ENCODE results near the gene ANXA10.

ANXA10 gene

GRCh38 chr4:168070903-168071302, 21.4 kb upstream of the ANXA10 start:
- no peak overlapping the region for H3K4me3 ChIP-seq (replicated peaks; ENCODE audit: low read depth, low read length)
- no peak for TF ChIP-seq CTCF (IDR thresholded peaks at IDR 0.05; ENCODE audit: low read depth, low read length, missing control alignments)
- DNase-seq (ENCODE audit: extremely low read depth, low read depth), result no peak

- TF ChIP-seq CTCF (IDR thresholded peaks at IDR 0.05; ENCODE audit: low read depth, low read length, missing control alignments), result no peak
- no peak for DNase-seq (ENCODE audit: extremely low read depth, low read depth)
- no peak overlapping the region for H3K4me3 ChIP-seq (replicated peaks; ENCODE audit: low read depth, low read length)
These were observed 21.0 kb upstream of the ANXA10 start for GRCh38 chr4:168071304-168071703.

DNA sequence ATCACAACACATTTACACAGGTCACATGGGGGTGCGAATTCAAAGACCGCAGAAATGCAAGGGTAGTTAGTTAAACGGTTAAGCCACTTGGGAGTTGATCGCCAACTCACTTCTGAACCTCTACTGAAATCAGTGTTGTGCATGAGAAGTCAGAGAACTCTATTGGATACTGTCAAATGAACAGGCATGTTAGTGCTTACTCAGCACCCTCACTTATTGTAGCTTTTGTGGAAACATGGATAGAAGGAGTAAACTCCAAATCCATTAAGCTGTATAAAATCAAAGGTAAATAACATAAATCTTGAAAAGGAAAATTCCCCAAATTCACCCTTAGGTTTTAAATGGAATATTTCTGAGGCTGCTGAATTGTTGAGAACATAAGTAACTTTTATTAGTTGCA, 17.5 kb upstream of the ANXA10 start:
- TF ChIP-seq CTCF (IDR thresholded peaks at IDR 0.05; ENCODE audit: low read depth, low read length, missing control alignments), result no peak
- no peak for DNase-seq (ENCODE audit: extremely low read depth, low read depth)

GRCh38 chr4:168076989-168077725, 15.2 kb upstream of the ANXA10 start:
- DNase-seq (ENCODE audit: extremely low read depth, low read depth), result peak; percentile 59
- no peak overlapping the region for H3K4me3 ChIP-seq (replicated peaks; ENCODE audit: low read depth, low read length)
- TF ChIP-seq CTCF (IDR thresholded peaks at IDR 0.05; ENCODE audit: low read depth, low read length, missing control alignments), result peak; percentile 95

More for the DNA sequence above, 17.5 kb upstream of the ANXA10 start:
- no peak overlapping the region for H3K4me3 ChIP-seq (replicated peaks; ENCODE audit: low read depth, low read length)

GRCh38 chr4:168077726-168078239, 14.6 kb upstream of the ANXA10 start:
- DNase-seq (ENCODE audit: extremely low read depth, low read depth), result no peak
- no peak for TF ChIP-seq CTCF (IDR thresholded peaks at IDR 0.05; ENCODE audit: low read depth, low read length, missing control alignments)
- H3K4me3 ChIP-seq (replicated peaks; ENCODE audit: low read depth, low read length), result no peak overlapping the region

DNA sequence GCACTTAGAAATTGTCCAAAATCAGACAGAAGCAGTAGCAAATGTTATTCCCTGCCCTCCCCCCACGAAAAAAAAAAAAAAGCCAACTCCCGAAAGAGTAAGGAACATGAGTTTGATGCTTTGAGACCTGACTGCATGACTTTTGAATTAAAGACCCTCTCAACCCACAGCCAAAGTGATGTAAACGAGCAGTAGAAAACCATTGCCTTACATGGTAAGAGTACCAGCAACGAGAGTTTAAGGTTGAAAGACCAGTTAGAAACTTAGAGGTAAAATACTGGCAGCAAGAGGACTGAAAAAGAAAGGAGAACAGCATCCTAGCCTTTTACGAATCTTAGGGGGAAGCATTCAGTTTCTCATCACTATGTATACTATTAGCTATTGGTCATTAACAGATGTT, 10.0 kb upstream of the ANXA10 start:
- no peak overlapping the region for H3K4me3 ChIP-seq (replicated peaks; ENCODE audit: low read depth, low read length)
- no peak for TF ChIP-seq CTCF (IDR thresholded peaks at IDR 0.05; ENCODE audit: low read depth, low read length, missing control alignments)
- no peak for DNase-seq (ENCODE audit: extremely low read depth, low read depth)

Data from HFF-Myc (cell line).